ENCODE measurements around the gene RIN2. TPM values are rescaled to one million over a fixed set of nuclear protein-coding genes. Genes with fewer than 3 reads are reported as not detected.
"Not testable (repeated sequence)": the region's sequence is repeated elsewhere in the genome, so short reads cannot be mapped to it uniquely, and the experiment has no call there.

Gene RIN2
- total RNA-seq, 1 experiment from 2014 or later, result 31.9 TPM

GRCh38 chr20:19739351-19739750, 18.7 kb upstream of the RIN2 start:
- no peak for DNase-seq (ENCODE audit: low spot score)

GRCh38 chr20:19740512-19740911, 17.5 kb upstream of the RIN2 start:
- no peak for DNase-seq (ENCODE audit: low spot score)

- DNase-seq (ENCODE audit: low spot score), result no peak
These were observed 16.1 kb upstream of the RIN2 start for GRCh38 chr20:19741924-19742323.

GRCh38 chr20:19742974-19743639, 15.0 kb upstream of the RIN2 start:
- DNase-seq (ENCODE audit: low spot score), result no peak

- no peak for DNase-seq (ENCODE audit: low spot score)
These were observed 14.4 kb upstream of the RIN2 start for GRCh38 chr20:19743640-19743995.

- no peak for DNase-seq (ENCODE audit: low spot score)
These were observed 13.0 kb upstream of the RIN2 start for GRCh38 chr20:19745106-19745505.

- DNase-seq (ENCODE audit: low spot score), result no peak
These were observed 12.5 kb upstream of the RIN2 start for GRCh38 chr20:19745584-19745983.

- DNase-seq (ENCODE audit: low spot score), result no peak
These were observed 11.7 kb upstream of the RIN2 start for GRCh38 chr20:19746396-19746795.

GRCh38 chr20:19747903-19748302, 10.2 kb upstream of the RIN2 start:
- DNase-seq (ENCODE audit: low spot score), result no peak

GRCh38 chr20:19748681-19749080, 9.4 kb upstream of the RIN2 start:
- DNase-seq (ENCODE audit: low spot score), result no peak

GRCh38 chr20:19749618-19750071, 8.4 kb upstream of the RIN2 start:
- no peak for DNase-seq (ENCODE audit: low spot score)

- DNase-seq (ENCODE audit: low spot score), result no peak
These were observed 7.9 kb upstream of the RIN2 start for GRCh38 chr20:19750101-19750606.

- DNase-seq (ENCODE audit: low spot score), result peak; percentile 49
These were observed 7.0 kb upstream of the RIN2 start for GRCh38 chr20:19750907-19751636.

- not testable (repeated sequence) for DNase-seq (ENCODE audit: low spot score)
These were observed 3.9 kb upstream of the RIN2 start for GRCh38 chr20:19754201-19754600.

- DNase-seq (ENCODE audit: low spot score), result peak; percentile 61
These were observed 1.1 kb upstream of the RIN2 start for GRCh38 chr20:19756761-19757486.

GRCh38 chr20:19757487-19758132, 448 bp upstream of the RIN2 start:
- peak; percentile 89 for DNase-seq (ENCODE audit: low spot score)

GRCh38 chr20:19758501-19759331, 658 bp downstream of the RIN2 start:
- DNase-seq (ENCODE audit: low spot score), result no peak

- DNase-seq (ENCODE audit: low spot score), result no peak
These were observed 2.3 kb downstream of the RIN2 start for GRCh38 chr20:19760371-19760721.

GRCh38 chr20:19761326-19761725, 3.3 kb downstream of the RIN2 start:
- no peak for DNase-seq (ENCODE audit: low spot score)

GRCh38 chr20:19761841-19762240, 3.8 kb downstream of the RIN2 start:
- DNase-seq (ENCODE audit: low spot score), result no peak

- no peak for DNase-seq (ENCODE audit: low spot score)
These were observed 6.1 kb downstream of the RIN2 start for GRCh38 chr20:19764207-19764606.

All from HT-29 (cell line).